HepG2 (cell line): ENCODE measurements around the gene INHBC. TPM values are rescaled to one million over a fixed set of nuclear protein-coding genes. Genes with fewer than 3 reads are reported as not detected.

Experiments
- AHR ChIP-seq: IDR thresholded peaks from 2 replicates; pipeline ENCODE4 v1.6.1; 2018; ENCODE audit warnings: missing genetic modification reagents, missing compliant biosample characterization
- ATF4 ChIP-seq, 2 experiments: fragments of 450-650 bp in 1 of 2; sonication (generic) in 1 of 2; formaldehyde crosslinking; IDR thresholded peaks; 2 replicates each; pipeline versions ENCODE4 v1.5.0 to v1.8.0; 2020 to 2022; ENCODE audit warnings: mild to moderate bottlenecking in 1 of 2, missing genetic modification reagents in 1 of 2
- ISX ChIP-seq: sonication (generic); formaldehyde crosslinking; conservative IDR thresholded peaks from 2 replicates; pipeline ENCODE4 v1.5.0; 2020; ENCODE audit warnings: missing genetic modification reagents
- JUNB ChIP-seq: sonication (generic); formaldehyde crosslinking; IDR thresholded peaks from 2 replicates; pipeline ENCODE4 v1.8.0; 2022; ENCODE audit warnings: missing genetic modification reagents, mild to moderate bottlenecking, borderline replicate concordance
- KDM5B ChIP-seq: sonication (generic); formaldehyde crosslinking; IDR thresholded peaks from 2 replicates; pipeline ENCODE4 v1.4.0; 2020; ENCODE audit warnings: missing genetic modification reagents, mild to moderate bottlenecking, borderline replicate concordance
- MAZ ChIP-seq, 2 experiments: sonication (generic) in 1 of 2; formaldehyde crosslinking in 1 of 2; IDR thresholded peaks; 2 replicates each; pipeline versions ENCODE4 v1.5.0 to v1.6.1; 2012 to 2020; ENCODE audit warnings: low read depth in 2 of 2, mild to moderate bottlenecking in 2 of 2, borderline replicate concordance in 1 of 2, improper control_type of control experiment in 1 of 2, low read length in 1 of 2, missing genetic modification reagents in 1 of 2, moderate library complexity in 1 of 2
- NR2F1 ChIP-seq, 2 experiments: fragments of 450-650 bp in 1 of 2; formaldehyde crosslinking in 1 of 2; IDR thresholded peaks; 2 replicates each; pipeline versions ENCODE4 v1.5.0 to v1.6.1; 2016 to 2020; ENCODE audit warnings: mild to moderate bottlenecking in 1 of 2, missing compliant biosample characterization in 1 of 2, missing genetic modification reagents in 1 of 2, moderate library complexity in 1 of 2
- PAF1 ChIP-seq: IDR thresholded peaks from 2 replicates; pipeline ENCODE4 v1.6.1; 2016; ENCODE audit warnings: missing genetic modification reagents, missing compliant biosample characterization
- PBX3 ChIP-seq: sonication (generic); formaldehyde crosslinking; IDR thresholded peaks from 2 replicates; pipeline ENCODE4 v1.8.1; 2023; ENCODE audit warnings: missing genetic modification reagents, inconsistent platforms, borderline replicate concordance
- RCOR2 ChIP-seq: IDR thresholded peaks from 2 replicates; pipeline ENCODE4 v1.6.1; 2016; ENCODE audit warnings: missing biosample characterization, missing genetic modification reagents
- REXO4 ChIP-seq: sonication (generic); formaldehyde crosslinking; IDR thresholded peaks from 2 replicates; pipeline ENCODE4 v1.8.0; 2022; ENCODE audit warnings: missing genetic modification reagents, mild to moderate bottlenecking, borderline replicate concordance
- SNAPC2 ChIP-seq: sonication (generic); formaldehyde crosslinking; IDR thresholded peaks from 2 replicates; pipeline ENCODE4 v1.8.1; 2022; ENCODE audit warnings: mild to moderate bottlenecking, missing genetic modification reagents
- SOX13 ChIP-seq, 3 experiments: fragments of 450-650 bp in 1 of 3; sonication (generic) in 1 of 3; formaldehyde crosslinking in 1 of 3; IDR thresholded peaks in 2 of 3; conservative IDR thresholded peaks in 1 of 3; 2 replicates each; pipeline versions ENCODE4 v1.5.0 to v1.6.1; 2016 to 2020; ENCODE audit warnings: antibody characterized with exemption in 1 of 3, mild to moderate bottlenecking in 1 of 3, missing compliant biosample characterization in 1 of 3, missing genetic modification reagents in 1 of 3, moderate library complexity in 1 of 3
- TAF1 ChIP-seq: sonication (generic); formaldehyde crosslinking; IDR thresholded peaks from 2 replicates; pipeline ENCODE4 v1.4.0; 2020; ENCODE audit warnings: missing genetic modification reagents
- TARDBP ChIP-seq: sonication (generic); formaldehyde crosslinking; IDR thresholded peaks from 2 replicates; pipeline ENCODE4 v1.8.0; 2022; ENCODE audit warnings: mild to moderate bottlenecking, missing genetic modification reagents
- ZKSCAN5 ChIP-seq: sonication (generic); formaldehyde crosslinking; IDR thresholded peaks from 2 replicates; pipeline ENCODE4 v1.5.1; 2020; ENCODE audit warnings: mild to moderate bottlenecking, missing genetic modification reagents
- ZNF446 ChIP-seq: sonication (generic); formaldehyde crosslinking; IDR thresholded peaks from 2 replicates; pipeline ENCODE4 v1.5.0; 2020; ENCODE audit warnings: mild to moderate bottlenecking, missing genetic modification reagents
- ZNF607 ChIP-seq: sonication (generic); formaldehyde crosslinking; IDR thresholded peaks from 2 replicates; pipeline ENCODE4 v1.5.1; 2020; ENCODE audit warnings: missing genetic modification reagents, mild to moderate bottlenecking, borderline replicate concordance
- ZNF644 ChIP-seq: IDR thresholded peaks from 2 replicates; pipeline ENCODE4 v1.6.1; 2016; ENCODE audit warnings: low read depth
- polyA plus RNA-seq, 8 experiments: library from polyadenylated mRNA; depleted of rRNA in 3 of 8; stranded (reverse) in 7 of 8; unstranded in 1 of 8; fragments of >200 nt; fragmentation: Illumina TruSeq in 4 of 8; extraction: Trizol in 4 of 8; gene quantifications; 2 replicates each; pipeline versions ENCODE4 v1.2.1 to v1.2.3, GENCODE V29; 2011 to 2016; ENCODE audit warnings: low read depth in 4 of 8, missing spikeins in 1 of 8, mixed read lengths in 1 of 8; ENCODE audit not compliant: insufficient read depth in 1 of 8
- total RNA-seq, 5 experiments: library from RNA; depleted of rRNA; stranded (reverse); fragments of >200 nt; fragmentation: Illumina TruSeq; extraction: Trizol; gene quantifications; 2 replicates each; pipeline ENCODE4 v1.2.3, GENCODE V29; 2016; ENCODE audit warnings: low read depth in 1 of 5
- TF ChIP-seq, protein P1 (sequence below): sonication (generic); formaldehyde crosslinking; IDR thresholded peaks from 2 replicates; pipeline ENCODE4 v1.4.0; 2020; ENCODE audit warnings: mild to moderate bottlenecking, missing genetic modification reagents
- TF ChIP-seq, protein P2 (sequence below): sonication (generic); formaldehyde crosslinking; IDR thresholded peaks from 2 replicates; pipeline ENCODE4 v1.5.0; 2020; ENCODE audit warnings: mild to moderate bottlenecking, missing genetic modification reagents

INHBC gene
- total and polyA plus RNA-seq, 2 of the 13 experiments (the other 11 are each of a cell fraction or from before 2014, with no cell fraction given), result 1.8 to 13.8 TPM

DNA sequence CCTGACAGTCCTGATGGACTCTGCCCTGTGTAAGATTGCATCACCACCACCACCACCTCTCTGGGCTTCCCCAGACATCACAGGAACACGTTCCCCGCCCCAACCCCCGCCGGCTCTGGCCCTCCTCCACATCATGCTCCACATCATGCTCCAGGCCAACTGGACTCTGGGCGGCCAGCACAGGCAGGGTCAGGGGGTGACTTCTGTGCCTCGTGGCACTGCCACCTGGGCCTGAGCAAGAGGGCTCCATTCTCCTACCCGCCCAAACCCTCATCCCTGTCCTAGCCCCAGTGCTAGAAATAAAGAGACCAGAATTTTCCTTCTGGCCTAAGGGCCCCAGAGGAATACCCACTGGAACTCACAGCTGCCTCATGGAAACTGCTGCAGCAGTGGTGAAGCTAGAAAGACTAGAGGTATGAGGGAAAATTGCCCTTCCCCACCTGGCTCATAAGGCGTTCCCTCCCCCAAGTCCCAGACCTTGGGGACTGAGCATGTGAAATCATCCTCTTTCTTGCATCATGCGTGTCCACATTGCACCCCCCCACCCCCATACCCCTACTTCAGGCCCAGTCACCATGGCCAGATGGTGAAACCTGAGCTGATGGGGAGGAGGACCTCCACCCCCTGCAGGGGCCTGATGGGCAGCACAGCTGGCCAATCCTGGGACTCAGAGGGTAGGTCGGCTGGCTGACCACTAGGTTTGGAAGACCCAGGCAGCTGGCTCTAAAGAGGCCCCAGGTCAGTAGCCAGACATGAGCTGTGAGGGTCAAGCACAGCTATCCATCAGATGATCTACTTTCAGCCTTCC lies 20.2 kb downstream of the INHBC start, which contains the start of gene INHBE (continued):
- TF ChIP-seq SOX13 (IDR thresholded peaks at IDR 0.05) (no peak), SOX13 (CRISPR knock-in tag; conservative IDR thresholded peaks at IDR 0.05 in 1 of 2, IDR thresholded peaks at IDR 0.05 in 1 of 2) (peak in 1 of 2 experiments; percentile 77; a peak in 2 of 4 replicates), KDM5B (CRISPR knock-in tag) (peak; percentile 50; the same call in 1 of the 2 replicates), AHR (CRISPR knock-in tag) (no peak), TARDBP (CRISPR knock-in tag) (peak; percentile 96), ATF4 (CRISPR knock-in tag; IDR thresholded peaks at IDR 0.05) (peak; percentile 46 to 99; a peak in 3 of 4 replicates), ZNF446 (no peak), MAZ (IDR thresholded peaks at IDR 0.05; ENCODE audit: borderline replicate concordance, low read depth, low read length) (peak; percentile 80), MAZ (CRISPR knock-in tag; IDR thresholded peaks at IDR 0.05; ENCODE audit: low read depth) (peak; percentile 19; the same call in 1 of the 2 replicates), PAF1 (CRISPR knock-in tag) (no peak), JUNB (CRISPR knock-in tag) (peak; percentile 54; the same call in 1 of the 2 replicates), TAF1 (CRISPR knock-in tag) (peak; percentile 64; the same call in 1 of the 2 replicates), ISX (CRISPR knock-in tag) (no peak), ZKSCAN5 (CRISPR knock-in tag) (0 out of 2 replicates have a peak, but pooled peaks have one; percentile 39), RCOR2 (CRISPR knock-in tag) (peak; percentile 83), ZNF607 (CRISPR knock-in tag) (0 out of 2 replicates have a peak, but pooled peaks have one; percentile 57), ZNF644 (CRISPR knock-in tag) (peak; percentile 81), SNAPC2 (CRISPR knock-in tag) (no peak), PBX3 (no peak), REXO4 (no peak), NR2F1 (CRISPR knock-in tag; IDR thresholded peaks at IDR 0.05) (peak; percentile 88 to 92)
- TF ChIP-seq, protein P1, sequence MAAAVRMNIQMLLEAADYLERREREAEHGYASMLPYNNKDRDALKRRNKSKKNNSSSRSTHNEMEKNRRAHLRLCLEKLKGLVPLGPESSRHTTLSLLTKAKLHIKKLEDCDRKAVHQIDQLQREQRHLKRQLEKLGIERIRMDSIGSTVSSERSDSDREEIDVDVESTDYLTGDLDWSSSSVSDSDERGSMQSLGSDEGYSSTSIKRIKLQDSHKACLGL (CRISPR knock-in tag), result peak; percentile 19; the same call in 1 of the 2 replicates
- TF ChIP-seq, protein P2, sequence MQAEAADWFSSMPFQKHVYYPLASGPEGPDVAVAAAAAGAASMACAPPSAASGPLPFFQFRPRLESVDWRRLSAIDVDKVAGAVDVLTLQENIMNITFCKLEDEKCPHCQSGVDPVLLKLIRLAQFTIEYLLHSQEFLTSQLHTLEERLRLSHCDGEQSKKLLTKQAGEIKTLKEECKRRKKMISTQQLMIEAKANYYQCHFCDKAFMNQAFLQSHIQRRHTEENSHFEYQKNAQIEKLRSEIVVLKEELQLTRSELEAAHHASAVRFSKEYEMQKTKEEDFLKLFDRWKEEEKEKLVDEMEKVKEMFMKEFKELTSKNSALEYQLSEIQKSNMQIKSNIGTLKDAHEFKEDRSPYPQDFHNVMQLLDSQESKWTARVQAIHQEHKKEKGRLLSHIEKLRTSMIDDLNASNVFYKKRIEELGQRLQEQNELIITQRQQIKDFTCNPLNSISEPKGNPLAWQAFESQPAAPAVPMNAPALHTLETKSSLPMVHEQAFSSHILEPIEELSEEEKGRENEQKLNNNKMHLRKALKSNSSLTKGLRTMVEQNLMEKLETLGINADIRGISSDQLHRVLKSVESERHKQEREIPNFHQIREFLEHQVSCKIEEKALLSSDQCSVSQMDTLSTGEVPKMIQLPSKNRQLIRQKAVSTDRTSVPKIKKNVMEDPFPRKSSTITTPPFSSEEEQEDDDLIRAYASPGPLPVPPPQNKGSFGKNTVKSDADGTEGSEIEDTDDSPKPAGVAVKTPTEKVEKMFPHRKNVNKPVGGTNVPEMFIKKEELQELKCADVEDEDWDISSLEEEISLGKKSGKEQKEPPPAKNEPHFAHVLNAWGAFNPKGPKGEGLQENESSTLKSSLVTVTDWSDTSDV (CRISPR knock-in tag), result no peak
